Fibroblast of the conjunctiva (primary cell): ENCODE measurements around the gene NAPG.
"Not testable (repeated sequence)": the region's sequence is repeated elsewhere in the genome, so short reads cannot be mapped to it uniquely, and the experiment has no call there.

Source experiments
- DNase-seq: peaks from one replicate; pipeline ENCODE4 v3.0.0-alpha.2; 2010; ENCODE audit warnings: low read depth

NAPG gene

DNA sequence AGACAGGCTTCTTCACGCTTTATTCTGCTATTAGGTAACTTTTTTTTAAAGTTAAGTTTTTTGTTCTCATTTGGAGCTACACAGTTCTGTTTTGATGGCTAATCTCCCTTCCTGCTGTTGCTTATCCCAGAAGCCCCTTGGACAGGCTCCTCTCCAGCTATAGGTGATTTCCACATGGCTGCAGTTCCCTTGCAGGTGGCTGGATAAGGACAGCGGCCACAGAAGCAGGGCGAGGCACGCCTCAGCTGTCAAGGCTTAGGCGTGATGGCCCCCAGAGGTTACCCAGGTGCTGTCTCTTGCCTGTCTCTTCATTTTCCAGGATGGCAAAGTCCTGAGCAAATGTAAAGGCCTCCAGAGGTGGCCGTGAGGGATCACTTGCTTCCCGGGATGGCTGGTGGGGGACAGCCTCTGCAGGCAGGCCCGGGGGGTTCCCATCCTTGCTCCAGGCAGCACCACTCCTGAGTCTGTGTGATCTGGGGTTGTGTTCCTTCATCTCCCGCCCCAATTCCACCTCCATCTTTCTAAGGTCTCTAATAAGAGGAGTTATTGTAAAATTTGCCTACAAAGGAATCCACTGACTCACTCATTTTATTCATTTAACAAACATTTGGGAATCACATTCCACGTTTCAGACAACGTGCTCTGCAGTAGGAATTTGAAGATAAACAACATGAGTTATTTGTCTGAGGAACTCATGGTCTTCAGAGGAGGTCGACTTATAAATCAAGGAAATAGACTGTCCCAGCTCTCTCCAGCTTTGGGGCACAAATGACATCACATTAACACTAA is 53.4 kb downstream of the NAPG start:
- DNase-seq, result no peak

DNA sequence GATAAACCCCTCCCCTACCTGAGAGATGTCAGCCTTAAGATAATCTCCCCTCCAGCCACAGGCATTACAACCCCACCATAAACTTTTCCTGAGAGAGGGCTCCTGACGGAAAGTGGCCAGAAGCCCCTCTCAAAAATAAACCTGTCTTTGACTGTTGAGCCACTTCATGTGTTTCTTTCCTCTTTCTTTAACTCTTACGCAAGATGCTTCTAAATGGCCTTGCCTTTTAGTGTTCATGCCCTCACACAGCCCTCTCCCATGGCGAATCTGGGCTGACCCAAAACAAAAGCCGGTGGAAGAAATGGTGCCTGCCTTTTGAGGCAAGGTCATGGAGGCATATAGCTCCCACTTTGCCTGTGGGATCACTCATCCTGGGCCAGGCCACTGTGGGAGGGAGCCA is 54.4 kb downstream of the NAPG start:
- DNase-seq, result no peak

DNA sequence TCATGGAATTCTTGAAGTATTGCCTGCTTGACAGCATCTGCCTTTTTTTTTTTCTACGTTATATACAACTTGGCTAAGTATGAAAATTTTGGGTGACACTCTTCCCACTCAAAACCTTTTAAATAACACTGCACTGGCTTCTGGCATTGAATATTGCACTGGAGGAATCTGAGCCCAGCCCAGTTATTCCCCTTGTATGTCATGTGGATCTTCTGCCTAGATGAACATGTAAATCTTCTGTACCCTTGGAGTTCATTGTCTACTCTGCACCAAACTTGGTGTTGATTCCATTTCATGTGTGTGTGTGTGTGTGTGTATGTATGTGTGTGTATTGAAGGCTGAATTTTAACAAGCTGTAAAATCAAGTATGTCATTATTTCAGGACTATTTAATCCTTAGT is 59.4 kb downstream of the NAPG start:
- DNase-seq, result no peak

DNA sequence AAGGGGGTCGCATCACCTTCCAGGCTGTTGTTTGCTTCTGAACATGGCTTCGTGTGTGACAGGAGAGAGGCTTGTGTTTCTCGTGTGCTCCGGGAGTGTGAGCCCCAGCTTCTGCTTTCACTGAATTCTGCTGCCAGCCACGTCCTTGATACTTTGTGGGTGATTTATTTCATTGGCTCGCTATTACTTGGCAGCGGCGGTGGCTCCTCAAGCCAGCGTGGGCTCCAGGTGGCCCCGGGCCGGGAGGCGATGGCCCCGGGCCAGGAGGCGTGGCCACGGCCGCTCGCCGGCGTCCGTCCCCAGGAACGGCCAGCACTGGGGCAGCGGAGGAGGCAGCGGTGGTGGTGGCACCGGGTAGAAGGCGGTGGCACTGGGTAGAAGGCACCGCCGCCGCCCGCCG is 63.1 kb downstream of the NAPG start:
- DNase-seq, result no peak

DNA sequence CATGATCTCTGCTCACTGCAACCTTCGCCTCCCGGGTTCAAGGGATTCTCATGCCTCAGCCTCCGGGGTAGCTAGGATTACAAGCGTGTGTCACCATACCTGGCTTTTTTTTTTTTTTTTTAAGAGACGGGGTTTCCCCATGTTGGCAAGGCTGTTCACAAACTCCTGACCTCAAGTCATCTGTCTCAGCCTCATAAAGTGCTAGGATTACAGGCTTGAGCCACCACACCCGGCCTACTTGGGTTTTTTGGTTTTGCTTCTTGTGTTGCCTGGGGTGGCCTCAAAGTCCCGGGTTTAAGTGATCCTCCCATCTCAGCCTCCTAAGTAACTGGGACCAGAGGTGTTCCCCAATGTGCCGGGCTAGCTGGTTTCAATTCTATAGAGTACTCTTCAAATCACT is 64.6 kb downstream of the NAPG start:
- no peak for DNase-seq

DNA sequence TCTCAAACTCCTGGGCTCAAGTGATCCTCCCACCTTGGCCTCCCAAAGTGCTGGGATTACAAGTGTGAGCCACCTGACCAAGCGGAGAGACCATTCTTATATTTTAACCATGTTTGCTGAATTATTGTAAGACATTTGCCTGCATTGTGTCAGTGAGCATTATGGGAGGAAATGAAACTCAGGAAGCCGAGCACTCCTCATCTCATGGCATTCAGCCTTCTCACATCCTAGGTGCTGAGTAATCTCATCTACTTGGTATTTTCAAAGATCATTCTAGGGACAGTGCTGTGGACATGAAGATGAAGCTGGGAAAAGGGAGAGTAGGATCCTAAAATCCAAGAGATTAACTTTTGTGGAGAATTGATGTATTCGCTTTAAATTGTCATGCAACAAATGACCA is 66.1 kb downstream of the NAPG start:
- DNase-seq, result no peak

DNA sequence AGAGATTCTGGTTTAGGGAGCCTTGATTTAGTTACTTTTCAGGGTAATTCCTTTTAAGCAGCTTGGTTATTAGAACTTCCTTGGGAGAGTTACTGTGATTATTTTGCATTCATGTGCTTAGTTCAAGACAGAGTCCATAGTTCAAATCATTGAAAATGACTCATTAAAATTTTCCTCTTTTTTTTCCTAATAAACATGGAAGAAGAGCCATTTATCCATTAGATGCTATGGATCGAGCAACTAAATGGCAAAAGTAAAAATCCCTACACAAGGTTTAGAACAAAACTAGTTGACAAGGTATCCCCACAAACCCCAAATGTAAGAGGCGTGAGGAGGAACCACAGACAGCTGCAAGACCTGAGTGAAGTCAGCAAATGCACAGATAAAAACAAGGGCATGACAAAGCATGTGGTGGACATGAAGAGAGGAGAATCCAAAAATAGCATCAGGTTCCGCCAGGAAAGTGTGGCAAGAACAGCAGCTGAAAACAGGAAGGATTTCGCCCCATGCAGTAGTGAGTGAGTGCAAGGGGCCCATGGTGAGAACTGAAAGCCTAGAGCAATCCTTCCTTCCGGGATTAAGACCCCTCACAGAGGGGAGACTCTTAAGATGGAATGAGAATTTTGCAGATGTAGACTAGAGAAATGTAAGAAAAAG is 67.7 kb downstream of the NAPG start:
- not testable (repeated sequence) for DNase-seq

DNA sequence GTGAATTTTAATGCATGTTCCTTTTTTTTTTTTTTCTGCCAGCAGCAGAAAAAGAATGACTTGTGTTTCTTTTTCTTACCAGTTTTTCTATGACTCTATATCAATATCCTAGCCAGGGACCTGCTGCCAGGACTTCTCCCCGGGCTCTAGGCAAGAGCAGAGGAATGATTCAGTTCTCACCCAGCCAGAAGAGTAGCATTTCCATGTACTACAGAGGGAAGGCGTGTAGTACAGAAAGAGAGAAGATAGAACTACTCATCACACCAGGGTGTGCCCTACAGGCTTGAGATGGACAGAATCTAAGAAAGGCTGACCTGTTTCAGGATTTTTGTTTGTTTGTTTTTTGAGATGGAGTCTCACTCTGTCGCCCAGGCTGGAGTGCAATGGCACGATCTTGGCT is 70.1 kb downstream of the NAPG start:
- not testable (repeated sequence) for DNase-seq

DNA sequence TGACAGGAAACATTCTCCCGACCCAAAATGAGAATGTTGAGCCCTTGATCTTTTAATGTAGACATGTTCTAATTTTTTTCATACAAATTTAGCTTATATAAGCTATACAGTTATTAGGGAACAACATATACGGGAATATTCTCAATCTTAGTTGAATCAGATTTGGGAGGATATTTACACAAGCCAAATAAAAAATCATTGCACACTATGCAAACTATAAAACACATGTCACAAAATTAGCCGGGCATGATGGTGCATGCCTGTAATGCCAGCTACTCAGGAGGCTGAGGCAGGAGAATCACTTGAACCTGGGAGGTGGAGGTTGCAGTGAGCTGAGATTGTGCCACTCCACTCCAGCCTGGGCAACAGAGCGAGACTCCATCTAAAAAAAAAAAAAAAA is 71.9 kb downstream of the NAPG start:
- DNase-seq, result not testable (repeated sequence)

DNA sequence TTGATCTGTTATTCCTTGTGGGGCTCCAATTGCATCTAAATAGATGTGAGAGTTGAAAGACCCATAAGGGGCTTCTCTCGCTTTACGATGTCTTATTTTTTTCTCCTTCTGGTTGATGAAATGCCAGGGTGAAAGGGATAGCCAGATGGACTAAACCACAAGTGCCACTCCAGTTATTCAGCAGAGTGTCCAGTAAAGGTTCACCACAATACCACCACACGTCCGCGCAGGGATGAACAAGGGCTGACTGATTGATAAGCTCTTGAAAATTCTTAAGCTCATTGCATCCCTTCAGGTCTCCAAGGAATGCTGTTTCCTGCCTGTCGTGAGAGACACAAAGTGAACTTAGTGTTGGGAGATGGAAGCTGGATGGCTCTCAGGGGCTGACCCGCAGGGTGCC is 74.9 kb downstream of the NAPG start:
- not testable (repeated sequence) for DNase-seq
